ENCODE data around the gene FCN3. TPM values are rescaled to one million over a fixed set of nuclear protein-coding genes. Genes with fewer than 3 reads are reported as not detected.

Gene FCN3
- total and polyA plus RNA-seq, 9 of the 15 experiments (the other 6 are each of a cell fraction or from before 2014, with no cell fraction given), result 0.49 TPM; not detected in 8

DNA sequence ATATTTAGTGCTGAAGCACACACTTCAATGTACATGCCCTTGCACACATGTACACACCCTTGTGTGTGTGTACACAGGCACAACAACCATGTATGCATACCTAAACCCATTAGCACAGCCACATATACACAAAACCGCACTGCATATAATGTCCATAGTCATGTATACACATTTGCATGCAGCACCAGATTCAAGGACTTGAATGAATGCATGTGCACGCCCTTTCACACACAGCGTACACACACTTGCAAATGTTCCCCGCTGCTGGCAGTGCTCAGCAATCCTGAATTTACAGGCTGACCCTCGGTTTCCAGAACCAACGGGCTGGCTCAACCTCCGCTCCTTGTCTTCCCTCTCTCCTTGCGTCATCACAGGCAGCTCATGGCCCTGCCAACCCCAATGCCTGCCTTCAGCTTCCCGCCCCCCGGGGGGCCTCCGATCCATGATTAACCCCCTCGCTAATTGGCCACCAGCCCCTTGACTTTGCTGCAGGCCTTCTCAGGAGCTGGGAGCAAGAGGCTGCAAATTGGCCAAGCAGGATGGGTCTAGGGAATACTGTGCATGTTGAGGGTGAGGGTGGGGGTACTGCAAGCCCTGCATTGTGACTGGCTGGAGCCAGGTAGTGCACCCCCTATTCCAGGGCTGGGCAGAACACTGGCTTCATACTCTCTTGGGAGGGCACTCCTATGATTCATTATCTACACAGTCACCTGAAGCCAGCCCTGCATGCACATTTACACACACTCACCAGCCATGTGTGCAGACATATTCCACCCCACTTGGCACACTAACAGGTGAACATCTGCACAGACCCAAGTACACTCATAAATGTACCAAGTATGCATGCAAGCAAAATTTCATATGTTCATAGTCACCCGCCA, 25.7 kb upstream of the FCN3 start:
- BruUV-seq (replicated peaks), result no TSS peak
- Histone ChIP-seq H4K20me1 (replicated peaks; ENCODE audit: control insufficient read depth, insufficient read depth, low read length) (no peaks in the 10 kb centered on the region), H3K9me1 (ENCODE audit: control insufficient read depth, insufficient read depth, low read length) (no peaks in the 10 kb centered on the region), H3K27me3 (ENCODE audit: control insufficient read depth in 2 of 2, insufficient read depth in 2 of 2, low read length in 2 of 2) (no peaks in the 10 kb centered on the region), H3K27ac (ENCODE audit: extremely low read depth, low read depth, low read length) (no peak overlapping the region), H3K4me3 (no peak overlapping the region), H3K4me2 (ENCODE audit: insufficient read depth, low read length) (no peak overlapping the region), H2AFZ (ENCODE audit: low read depth, low read length) (no peak overlapping the region), H3K36me3 (ENCODE audit: control insufficient read depth, insufficient read depth, low read length) (peaks cover 15% of the 10 kb centered on the region; the same call in 2 of the 3 replicates), H3K9me3 (replicated peaks; ENCODE audit: control insufficient read depth, insufficient read depth, low read depth, low read length) (no peaks in the 10 kb centered on the region), H3K79me2 (ENCODE audit: control insufficient read depth, insufficient read depth, low read length) (no peaks in the 10 kb centered on the region), H3K9ac (ENCODE audit: insufficient read depth in 1 of 2, low read depth in 2 of 2, low read length in 2 of 2) (peak overlapping the region in 1 of 2 experiments; percentile 3; a peak in 1 of 4 replicates), H3K4me1 (replicated peaks in 1 of 2; ENCODE audit: control insufficient read depth in 2 of 2, insufficient read depth in 2 of 2, low read length in 2 of 2) (peaks cover 0 to 28% of the 10 kb centered on the region in 2 experiments; a peak in 3 of 5 replicates)
- POLR2A ChIA-PET, result interaction anchor here (0.5 to 2.8 kb wide), 7 partner anchors 10 to 248 kb away, joined by 3 to 23 read pairs (median 3); partner anchors contain the start of gene SYTL1
- 43% methylated on average over 13 of the region's 13 CpGs for WGBS (ENCODE audit: insufficient coverage, low coverage, missing lambda C conversion rate)
- DNase-seq (ENCODE audit: extremely low read depth in 1 of 4, low spot score in 3 of 4), result no peak
- CTCF ChIA-PET (ENCODE audit: low intra/inter-chr PET ratio), result interaction anchor here (0.8 kb wide), 1 partner anchor 206 kb away, joined by 3 read pairs; no protein-coding TSS in a partner anchor
- FAIRE-seq, result peak; percentile 49
- in situ Hi-C loops (cut with MboI) (no loop called here), intact Hi-C loops (cut with micrococcal nuclease) (no loop called here)
- no peak for ATAC-seq
- TF ChIP-seq HDAC8 (tag; IDR thresholded peaks at IDR 0.05) (no peak), KDM1A (IDR thresholded peaks at IDR 0.05) (peak in 1 of 2 experiments; percentile 97; a peak in 2 of 4 replicates), CSDE1 (IDR thresholded peaks at IDR 0.05) (no peak), ATF3 (IDR thresholded peaks at IDR 0.05) (no peak), ATF3 (CRISPR knock-in tag; conservative IDR thresholded peaks at IDR 0.05) (no peak), POLR2G (IDR thresholded peaks at IDR 0.05; ENCODE audit: low read depth, low read length) (peak; percentile 72), ARID2 (IDR thresholded peaks at IDR 0.05) (peak; percentile 29; the same call in 1 of the 2 replicates), E2F6 (IDR thresholded peaks at IDR 0.05; ENCODE audit: borderline replicate concordance in 1 of 2, extremely low read depth in 1 of 2, insufficient read depth in 1 of 2, insufficient read length in 1 of 2, low read depth in 1 of 2, low read length in 1 of 2, poor library complexity in 1 of 2, severe bottlenecking in 1 of 2) (no peak), ZNF282 (CRISPR knock-in tag; IDR thresholded peaks at IDR 0.05) (0 out of 2 replicates have a peak, but pooled peaks have one; percentile 23), RBM22 (IDR thresholded peaks at IDR 0.05; ENCODE audit: low read depth, low read length, poor library complexity, severe bottlenecking) (peak; percentile 79), TARDBP (IDR thresholded peaks at IDR 0.05) (peak; percentile 18), NRF1 (conservative IDR thresholded peaks at IDR 0.05 in 1 of 2, IDR thresholded peaks at IDR 0.05 in 1 of 2) (no peak), ZBTB7A (IDR thresholded peaks at IDR 0.05; ENCODE audit: borderline replicate concordance, control insufficient read depth, low read depth, low read length) (0 out of 2 replicates have a peak, but pooled peaks have one; percentile 19), ZNF77 (CRISPR knock-in tag; IDR thresholded peaks at IDR 0.05) (no peak), SUPT5H (IDR thresholded peaks at IDR 0.05) (0 out of 2 replicates have a peak, but pooled peaks have one; percentile 29), POLR2AphosphoS5 (IDR thresholded peaks at IDR 0.05; ENCODE audit: control insufficient read depth, insufficient read depth, low read depth, low read length) (peak; percentile 20; the same call in 1 of the 2 replicates), POLR2A (conservative IDR thresholded peaks at IDR 0.05) (peak; percentile 55)
- TF ChIP-seq, protein P1, sequence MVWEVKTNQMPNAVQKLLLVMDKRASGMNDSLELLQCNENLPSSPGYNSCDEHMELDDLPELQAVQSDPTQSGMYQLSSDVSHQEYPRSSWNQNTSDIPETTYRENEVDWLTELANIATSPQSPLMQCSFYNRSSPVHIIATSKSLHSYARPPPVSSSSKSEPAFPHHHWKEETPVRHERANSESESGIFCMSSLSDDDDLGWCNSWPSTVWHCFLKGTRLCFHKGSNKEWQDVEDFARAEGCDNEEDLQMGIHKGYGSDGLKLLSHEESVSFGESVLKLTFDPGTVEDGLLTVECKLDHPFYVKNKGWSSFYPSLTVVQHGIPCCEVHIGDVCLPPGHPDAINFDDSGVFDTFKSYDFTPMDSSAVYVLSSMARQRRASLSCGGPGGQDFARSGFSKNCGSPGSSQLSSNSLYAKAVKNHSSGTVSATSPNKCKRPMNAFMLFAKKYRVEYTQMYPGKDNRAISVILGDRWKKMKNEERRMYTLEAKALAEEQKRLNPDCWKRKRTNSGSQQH (CRISPR knock-in tag; IDR thresholded peaks at IDR 0.05), result 0 out of 2 replicates have a peak, but pooled peaks have one; percentile 5
